HEK293 (cell line): ENCODE data around the gene PAIP2.

ENCODE experiments used
- CTCF ChIP-seq: fragments of 450-650 bp; formaldehyde crosslinking; IDR thresholded peaks from 2 replicates; pipeline ENCODE4 v1.5.1; 2016; ENCODE audit warnings: missing biosample characterization, missing genetic modification characterization
- ZBTB21 ChIP-seq: fragments of 450-650 bp; formaldehyde crosslinking; IDR thresholded peaks from 2 replicates; pipeline ENCODE4 v1.5.1; 2017; ENCODE audit warnings: missing biosample characterization, missing genetic modification characterization
- ZNF133 ChIP-seq: fragments of 450-650 bp; formaldehyde crosslinking; IDR thresholded peaks from 2 replicates; pipeline ENCODE4 v1.5.1; 2016; ENCODE audit warnings: missing biosample characterization, missing genetic modification characterization
- ZNF174 ChIP-seq: fragments of 450-650 bp; formaldehyde crosslinking; IDR thresholded peaks from 2 replicates; pipeline ENCODE4 v1.5.0; 2017; ENCODE audit warnings: missing biosample characterization, mild to moderate bottlenecking, missing genetic modification characterization
- ZNF292 ChIP-seq: fragments of 450-650 bp; formaldehyde crosslinking; IDR thresholded peaks from 2 replicates; pipeline ENCODE4 v1.5.1; 2016; ENCODE audit warnings: low read depth, missing biosample characterization, missing genetic modification characterization, borderline replicate concordance
- TF ChIP-seq, protein P1 (sequence below): sonication (generic); formaldehyde crosslinking; IDR thresholded peaks from 2 replicates; pipeline ENCODE4 v1.8.1; 2022; ENCODE audit warnings: mild to moderate bottlenecking, moderate library complexity, missing genetic modification reagents
- TF ChIP-seq, protein P2 (sequence below): fragments of 450-650 bp; formaldehyde crosslinking; IDR thresholded peaks from 2 replicates; pipeline ENCODE4 v1.5.1; 2016; ENCODE audit warnings: missing biosample characterization, missing genetic modification characterization
- TF ChIP-seq, protein P3 (sequence below): fragments of 450-650 bp; formaldehyde crosslinking; IDR thresholded peaks from 2 replicates; pipeline ENCODE4 v1.5.1; 2016; ENCODE audit warnings: missing biosample characterization, missing genetic modification characterization

- TF ChIP-seq ZNF292 (tag by site-specific recombination) (no peak), ZBTB21 (tag by site-specific recombination) (no peak), ZNF174 (no peak), ZNF133 (tag by site-specific recombination) (no peak), CTCF (no peak)
- TF ChIP-seq, protein P1, sequence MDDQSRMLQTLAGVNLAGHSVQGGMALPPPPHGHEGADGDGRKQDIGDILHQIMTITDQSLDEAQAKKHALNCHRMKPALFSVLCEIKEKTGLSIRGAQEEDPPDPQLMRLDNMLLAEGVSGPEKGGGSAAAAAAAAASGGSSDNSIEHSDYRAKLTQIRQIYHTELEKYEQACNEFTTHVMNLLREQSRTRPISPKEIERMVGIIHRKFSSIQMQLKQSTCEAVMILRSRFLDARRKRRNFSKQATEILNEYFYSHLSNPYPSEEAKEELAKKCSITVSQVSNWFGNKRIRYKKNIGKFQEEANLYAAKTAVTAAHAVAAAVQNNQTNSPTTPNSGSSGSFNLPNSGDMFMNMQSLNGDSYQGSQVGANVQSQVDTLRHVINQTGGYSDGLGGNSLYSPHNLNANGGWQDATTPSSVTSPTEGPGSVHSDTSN (CRISPR knock-in tag) = no peak
- TF ChIP-seq, protein P2, sequence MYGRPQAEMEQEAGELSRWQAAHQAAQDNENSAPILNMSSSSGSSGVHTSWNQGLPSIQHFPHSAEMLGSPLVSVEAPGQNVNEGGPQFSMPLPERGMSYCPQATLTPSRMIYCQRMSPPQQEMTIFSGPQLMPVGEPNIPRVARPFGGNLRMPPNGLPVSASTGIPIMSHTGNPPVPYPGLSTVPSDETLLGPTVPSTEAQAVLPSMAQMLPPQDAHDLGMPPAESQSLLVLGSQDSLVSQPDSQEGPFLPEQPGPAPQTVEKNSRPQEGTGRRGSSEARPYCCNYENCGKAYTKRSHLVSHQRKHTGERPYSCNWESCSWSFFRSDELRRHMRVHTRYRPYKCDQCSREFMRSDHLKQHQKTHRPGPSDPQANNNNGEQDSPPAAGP (tag by site-specific recombination) = no peak
- TF ChIP-seq, protein P3, sequence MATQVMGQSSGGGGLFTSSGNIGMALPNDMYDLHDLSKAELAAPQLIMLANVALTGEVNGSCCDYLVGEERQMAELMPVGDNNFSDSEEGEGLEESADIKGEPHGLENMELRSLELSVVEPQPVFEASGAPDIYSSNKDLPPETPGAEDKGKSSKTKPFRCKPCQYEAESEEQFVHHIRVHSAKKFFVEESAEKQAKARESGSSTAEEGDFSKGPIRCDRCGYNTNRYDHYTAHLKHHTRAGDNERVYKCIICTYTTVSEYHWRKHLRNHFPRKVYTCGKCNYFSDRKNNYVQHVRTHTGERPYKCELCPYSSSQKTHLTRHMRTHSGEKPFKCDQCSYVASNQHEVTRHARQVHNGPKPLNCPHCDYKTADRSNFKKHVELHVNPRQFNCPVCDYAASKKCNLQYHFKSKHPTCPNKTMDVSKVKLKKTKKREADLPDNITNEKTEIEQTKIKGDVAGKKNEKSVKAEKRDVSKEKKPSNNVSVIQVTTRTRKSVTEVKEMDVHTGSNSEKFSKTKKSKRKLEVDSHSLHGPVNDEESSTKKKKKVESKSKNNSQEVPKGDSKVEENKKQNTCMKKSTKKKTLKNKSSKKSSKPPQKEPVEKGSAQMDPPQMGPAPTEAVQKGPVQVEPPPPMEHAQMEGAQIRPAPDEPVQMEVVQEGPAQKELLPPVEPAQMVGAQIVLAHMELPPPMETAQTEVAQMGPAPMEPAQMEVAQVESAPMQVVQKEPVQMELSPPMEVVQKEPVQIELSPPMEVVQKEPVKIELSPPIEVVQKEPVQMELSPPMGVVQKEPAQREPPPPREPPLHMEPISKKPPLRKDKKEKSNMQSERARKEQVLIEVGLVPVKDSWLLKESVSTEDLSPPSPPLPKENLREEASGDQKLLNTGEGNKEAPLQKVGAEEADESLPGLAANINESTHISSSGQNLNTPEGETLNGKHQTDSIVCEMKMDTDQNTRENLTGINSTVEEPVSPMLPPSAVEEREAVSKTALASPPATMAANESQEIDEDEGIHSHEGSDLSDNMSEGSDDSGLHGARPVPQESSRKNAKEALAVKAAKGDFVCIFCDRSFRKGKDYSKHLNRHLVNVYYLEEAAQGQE (tag by site-specific recombination) = no peak
These were observed 58.0 kb downstream of the PAIP2 start for GRCh38 chr5:139399501-139400121.
